C4-2B (cell line): ENCODE measurements around the gene BLOC1S1.

Experiments
- H3K27ac ChIP-seq: fragments of 450-650 bp; 2 replicates; pipeline ENCODE4 v1.5.1; 2017
- ZFX ChIP-seq: fragments of 450-650 bp; IDR thresholded peaks from 2 replicates; pipeline ENCODE4 v1.6.1; 2017
- TF ChIP-seq, protein P1 (sequence below): fragments of 450-650 bp; conservative IDR thresholded peaks from 2 replicates; pipeline ENCODE4 v1.5.1; 2017; ENCODE audit warnings: mild to moderate bottlenecking

BLOC1S1 gene

GRCh38 chr12:55706568-55707218 is 9.2 kb upstream of the BLOC1S1 start:
- H3K27ac ChIP-seq = no peak overlapping the region
- TF ChIP-seq ZFX = no peak
- TF ChIP-seq, protein P1, sequence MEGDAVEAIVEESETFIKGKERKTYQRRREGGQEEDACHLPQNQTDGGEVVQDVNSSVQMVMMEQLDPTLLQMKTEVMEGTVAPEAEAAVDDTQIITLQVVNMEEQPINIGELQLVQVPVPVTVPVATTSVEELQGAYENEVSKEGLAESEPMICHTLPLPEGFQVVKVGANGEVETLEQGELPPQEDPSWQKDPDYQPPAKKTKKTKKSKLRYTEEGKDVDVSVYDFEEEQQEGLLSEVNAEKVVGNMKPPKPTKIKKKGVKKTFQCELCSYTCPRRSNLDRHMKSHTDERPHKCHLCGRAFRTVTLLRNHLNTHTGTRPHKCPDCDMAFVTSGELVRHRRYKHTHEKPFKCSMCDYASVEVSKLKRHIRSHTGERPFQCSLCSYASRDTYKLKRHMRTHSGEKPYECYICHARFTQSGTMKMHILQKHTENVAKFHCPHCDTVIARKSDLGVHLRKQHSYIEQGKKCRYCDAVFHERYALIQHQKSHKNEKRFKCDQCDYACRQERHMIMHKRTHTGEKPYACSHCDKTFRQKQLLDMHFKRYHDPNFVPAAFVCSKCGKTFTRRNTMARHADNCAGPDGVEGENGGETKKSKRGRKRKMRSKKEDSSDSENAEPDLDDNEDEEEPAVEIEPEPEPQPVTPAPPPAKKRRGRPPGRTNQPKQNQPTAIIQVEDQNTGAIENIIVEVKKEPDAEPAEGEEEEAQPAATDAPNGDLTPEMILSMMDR = no peak

GRCh38 chr12:55707219-55707671 is 8.6 kb upstream of the BLOC1S1 start:
- H3K27ac ChIP-seq = no peak overlapping the region
- no peak for TF ChIP-seq ZFX
- TF ChIP-seq, protein P1 = no peak

GRCh38 chr12:55707841-55708694 is 7.8 kb upstream of the BLOC1S1 start, which contains the start of gene ITGA7:
Gene ITGA7, minus strand, starts transcription at chr12:55707904. Its CDS starts 222 bp downstream, at chr12:55707682.
- TF ChIP-seq ZFX = no peak
- TF ChIP-seq, protein P1 = no peak
- no peak within 1 kb of the TSS for H3K27ac ChIP-seq

GRCh38 chr12:55708695-55709233 is 7.1 kb upstream of the BLOC1S1 start:
- TF ChIP-seq, protein P1 = no peak
- TF ChIP-seq ZFX = no peak
- no peak overlapping the region for H3K27ac ChIP-seq

DNA sequence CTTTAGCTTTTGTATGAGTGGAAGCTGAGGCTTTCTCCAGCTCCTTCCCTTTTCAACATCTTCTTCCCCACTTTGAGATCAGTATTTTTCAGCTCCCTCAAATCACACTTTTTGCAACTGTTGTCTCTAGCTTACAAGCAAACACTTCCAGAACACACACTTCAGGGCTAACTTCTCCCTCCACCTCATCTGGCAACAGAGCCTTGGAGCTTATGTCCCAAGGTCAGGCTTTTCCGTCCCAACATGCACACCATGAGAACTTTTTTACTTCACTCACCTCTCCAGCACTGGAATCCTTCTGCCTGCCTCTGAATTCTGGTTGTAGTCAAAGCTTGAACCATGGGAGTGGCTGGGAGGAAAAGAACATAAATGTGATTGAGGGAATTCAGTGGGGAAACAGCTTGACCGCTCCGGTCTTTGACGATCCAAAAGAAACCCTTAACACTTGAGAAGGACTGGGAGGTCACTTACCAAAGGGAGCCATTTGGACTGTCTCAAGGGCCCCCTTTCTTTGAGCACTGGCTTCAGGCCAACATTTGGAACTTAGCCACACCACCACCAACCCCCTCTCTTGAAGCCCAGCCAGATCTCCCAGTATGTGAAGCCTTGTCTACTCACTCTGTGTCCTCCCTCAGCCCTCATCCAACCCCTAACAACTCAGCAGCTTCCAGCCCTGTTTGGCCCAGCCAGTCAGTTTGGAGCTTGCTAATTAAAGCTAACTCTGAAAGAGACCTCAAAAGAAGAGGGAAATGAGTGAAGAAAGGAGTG is 3.9 kb upstream of the BLOC1S1 start:
- H3K27ac ChIP-seq = no peak overlapping the region
- TF ChIP-seq, protein P1 = no peak
- no peak for TF ChIP-seq ZFX

- no peak for TF ChIP-seq ZFX
- TF ChIP-seq, protein P1 = no peak
- no peak overlapping the region for H3K27ac ChIP-seq
These were observed 3.0 kb upstream of the BLOC1S1 start for GRCh38 chr12:55712700-55713415.
